KMS-11 (cell line): Measurements from ENCODE around the gene PLCG2.

Experiments
- H2AFZ ChIP-seq: fragments of 200-600 bp; sonication (generic); 2 replicates; pipeline ENCODE4 v1.6.1; 2016; ENCODE audit warnings: antibody characterized with exemption, mixed run types, low read depth
- H3K27ac ChIP-seq: fragments of 200-600 bp; sonication (generic); 2 replicates; pipeline ENCODE4 v1.6.1; 2016; ENCODE audit warnings: mild to moderate bottlenecking, mixed run types
- H3K27me3 ChIP-seq: fragments of 200-600 bp; sonication (generic); 2 replicates; pipeline ENCODE4 v1.6.1; 2017; ENCODE audit warnings: mild to moderate bottlenecking, low read depth, mixed run types, moderate library complexity; ENCODE audit not compliant: insufficient read depth
- H3K36me3 ChIP-seq: fragments of 200-600 bp; sonication (generic); 2 replicates; pipeline ENCODE4 v1.6.1; 2017; ENCODE audit warnings: mild to moderate bottlenecking, mixed run types; ENCODE audit not compliant: insufficient read depth
- H3K4me1 ChIP-seq: fragments of 200-600 bp; sonication (generic); 2 replicates; pipeline ENCODE4 v1.6.1; 2016; ENCODE audit warnings: mild to moderate bottlenecking, low read depth, mixed run types; ENCODE audit not compliant: poor library complexity, severe bottlenecking
- H3K4me2 ChIP-seq: fragments of 200-600 bp; sonication (generic); 2 replicates; pipeline ENCODE4 v1.7.0; 2016; ENCODE audit warnings: mild to moderate bottlenecking, mixed run types
- H3K4me3 ChIP-seq: fragments of 200-600 bp; sonication (generic); IDR thresholded peaks from 2 replicates; pipeline ENCODE4 v1.6.1; 2017; ENCODE audit warnings: low read depth, low read length, mixed read lengths; ENCODE audit not compliant: insufficient read depth
- H3K79me2 ChIP-seq: fragments of 200-600 bp; sonication (generic); 2 replicates; pipeline ENCODE4 v1.6.1; 2016; ENCODE audit warnings: low read depth, mixed run types; ENCODE audit not compliant: insufficient read depth
- H3K9ac ChIP-seq: fragments of 200-600 bp; sonication (generic); 2 replicates; pipeline ENCODE4 v1.6.1; 2016; ENCODE audit warnings: mild to moderate bottlenecking, mixed run types
- H4K20me1 ChIP-seq: fragments of 200-600 bp; sonication (generic); 2 replicates; pipeline ENCODE4 v1.6.1; 2016; ENCODE audit warnings: mild to moderate bottlenecking, mixed run types; ENCODE audit not compliant: insufficient read depth
- CTCF ChIP-seq: fragments of 200-600 bp; sonication (generic); conservative IDR thresholded peaks from 2 replicates; pipeline ENCODE4 v1.6.1; 2017; ENCODE audit warnings: low read depth, mild to moderate bottlenecking, antibody characterized with exemption, low read length, moderate library complexity, mixed read lengths

Gene PLCG2

GRCh38 chr16:81860287-81861266, 81.5 kb downstream of the PLCG2 start:
- Histone ChIP-seq H3K27ac (no peak overlapping the region), H3K9ac (no peak overlapping the region), H3K79me2 (no peaks in the 10 kb centered on the region), H3K4me2 (no peak overlapping the region), H3K4me3 (no peak overlapping the region), H4K20me1 (no peaks in the 10 kb centered on the region), H2AFZ (no peak overlapping the region), H3K27me3 (no peaks in the 10 kb centered on the region), H3K4me1 (no peaks in the 10 kb centered on the region), H3K36me3 (no peaks in the 10 kb centered on the region)
- TF ChIP-seq CTCF: no peak

- no peak for TF ChIP-seq CTCF
- Histone ChIP-seq H3K27me3 (no peaks in the 10 kb centered on the region), H3K4me3 (no peak overlapping the region), H3K27ac (no peak overlapping the region), H3K4me2 (no peak overlapping the region), H3K36me3 (no peaks in the 10 kb centered on the region), H2AFZ (no peak overlapping the region), H4K20me1 (no peaks in the 10 kb centered on the region), H3K79me2 (no peaks in the 10 kb centered on the region), H3K4me1 (no peaks in the 10 kb centered on the region), H3K9ac (no peak overlapping the region)
Observed at GRCh38 chr16:81861503-81861902, 82.4 kb downstream of the PLCG2 start.

- no peak for TF ChIP-seq CTCF
- H3K4me3 ChIP-seq: no peak overlapping the region
Observed at GRCh38 chr16:81861915-81862314, 82.8 kb downstream of the PLCG2 start.

GRCh38 chr16:81863630-81864352, 84.7 kb downstream of the PLCG2 start:
- Histone ChIP-seq H3K36me3 (no peaks in the 10 kb centered on the region), H3K4me2 (no peak overlapping the region), H3K27ac (no peak overlapping the region), H3K4me1 (no peaks in the 10 kb centered on the region), H3K4me3 (no peak overlapping the region), H2AFZ (no peak overlapping the region), H3K27me3 (no peaks in the 10 kb centered on the region), H4K20me1 (no peaks in the 10 kb centered on the region), H3K79me2 (no peaks in the 10 kb centered on the region), H3K9ac (no peak overlapping the region)
- no peak for TF ChIP-seq CTCF

More at GRCh38 chr16:81861915-81862314, 82.8 kb downstream of the PLCG2 start:
- H3K4me2 ChIP-seq: no peak overlapping the region
- no peaks in the 10 kb centered on the region for H3K27me3 ChIP-seq
- H3K9ac ChIP-seq: no peak overlapping the region
- no peaks in the 10 kb centered on the region for H3K4me1 ChIP-seq
- no peaks in the 10 kb centered on the region for H3K79me2 ChIP-seq
- H2AFZ ChIP-seq: no peak overlapping the region
- no peak overlapping the region for H3K27ac ChIP-seq
- H4K20me1 ChIP-seq: no peaks in the 10 kb centered on the region
- H3K36me3 ChIP-seq: no peaks in the 10 kb centered on the region
